ELF-1 (cell line): ENCODE data around the gene SLC8A1.
"Not testable (repeated sequence)": the region's sequence is repeated elsewhere in the genome, so short reads cannot be mapped to it uniquely, and the experiment has no call there.

Source experiments
- DNase-seq: peaks from one replicate; pipeline ENCODE4 v3.0.0-alpha.2; 2016; ENCODE audit warnings: low read depth, low spot score

The SLC8A1 gene

DNA sequence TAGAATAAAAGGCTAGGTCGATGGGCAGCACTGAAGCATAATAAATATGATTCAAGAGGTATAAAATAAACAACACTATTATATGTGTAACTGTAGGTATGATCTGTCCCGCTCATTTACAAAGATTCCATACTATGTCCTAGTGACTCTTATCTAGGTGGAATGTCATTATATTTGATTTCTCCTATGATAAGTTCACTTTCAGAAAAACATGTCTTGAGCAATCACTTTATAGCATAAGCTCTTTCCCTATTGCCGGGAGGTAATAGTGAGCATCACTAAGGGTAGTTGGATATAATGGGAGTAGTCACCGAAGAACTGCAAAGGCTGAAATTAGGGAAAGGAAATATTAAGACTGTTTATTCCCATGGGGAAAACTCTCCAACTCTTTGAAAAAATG, 342.5 kb downstream of the SLC8A1 start:
- no peak for DNase-seq

DNA sequence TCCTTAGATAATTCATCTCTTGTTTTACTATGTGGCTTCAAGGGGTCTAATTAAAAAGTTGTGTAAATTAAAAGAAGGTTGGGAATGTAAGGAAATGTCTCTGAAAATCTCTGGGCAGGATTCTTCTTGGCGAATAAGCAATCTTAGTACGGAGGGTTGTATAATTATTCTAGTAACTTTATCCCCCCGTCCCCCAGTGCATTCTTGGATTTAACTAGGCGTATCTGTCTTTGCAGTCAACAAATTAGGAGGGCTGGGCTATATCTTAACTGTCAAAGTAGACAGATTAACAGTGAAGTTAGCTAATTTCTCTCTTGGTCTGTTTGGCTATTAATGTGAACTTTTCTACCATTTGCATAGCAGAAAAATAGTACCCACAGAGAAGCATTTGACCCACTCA, 343.0 kb downstream of the SLC8A1 start:
- DNase-seq, result no peak

DNA sequence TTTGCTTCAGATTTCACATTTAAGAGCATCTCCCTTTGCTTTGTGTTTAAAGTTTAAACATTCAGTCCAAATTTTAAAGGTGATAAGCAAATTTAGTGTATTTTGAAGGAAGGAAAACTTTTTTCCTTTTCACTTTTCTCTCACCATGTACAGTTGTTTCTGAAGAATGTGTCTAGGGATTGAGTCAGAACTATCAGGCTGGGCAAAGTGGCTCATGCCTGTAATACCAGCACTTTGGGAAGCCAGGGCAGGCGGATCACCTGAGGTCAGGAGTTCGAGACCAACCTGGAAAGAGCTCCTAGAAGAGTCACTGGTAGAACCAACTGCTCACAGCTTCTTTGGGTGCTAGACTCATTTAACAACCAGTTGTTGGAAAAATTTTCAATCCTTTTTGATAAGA, 345.8 kb downstream of the SLC8A1 start:
- no peak for DNase-seq

DNA sequence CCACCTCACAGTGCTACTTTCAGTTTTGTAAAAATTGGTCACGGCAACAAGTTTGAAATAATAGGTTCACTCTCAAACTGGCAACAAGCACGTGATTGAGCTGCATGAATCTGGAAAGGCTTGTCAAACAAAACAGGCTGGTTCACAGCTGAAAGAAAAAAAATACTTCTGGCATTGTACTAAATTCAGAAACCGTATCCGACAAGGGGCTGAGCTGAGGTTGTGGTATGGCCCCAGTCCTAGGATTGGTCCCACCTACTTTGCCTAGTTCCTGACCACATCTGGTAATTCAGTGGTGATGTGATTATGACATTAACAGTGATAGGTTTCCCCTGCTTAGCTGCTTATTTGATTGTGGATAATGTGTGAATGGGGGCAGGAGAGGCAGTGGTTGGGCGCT, 346.3 kb downstream of the SLC8A1 start:
- no peak for DNase-seq

DNA sequence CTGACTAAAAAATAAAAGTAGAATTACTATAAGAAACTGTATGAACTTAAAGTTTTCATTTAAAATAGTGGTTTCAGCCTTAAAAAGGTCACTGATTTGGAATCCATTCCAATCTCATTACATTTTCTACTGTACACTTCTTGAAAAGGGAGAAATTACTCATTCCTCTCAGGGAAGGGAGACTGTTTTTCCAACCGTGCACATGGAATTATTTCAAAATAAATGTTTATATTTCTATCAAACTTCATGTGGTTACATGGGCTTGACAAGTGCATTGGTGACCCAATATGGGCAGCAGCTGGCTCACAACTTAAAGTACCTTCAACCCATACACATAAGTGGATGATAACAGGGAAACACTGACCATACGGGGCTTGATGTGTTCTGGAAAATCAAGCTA, 348.3 kb downstream of the SLC8A1 start:
- no peak for DNase-seq

DNA sequence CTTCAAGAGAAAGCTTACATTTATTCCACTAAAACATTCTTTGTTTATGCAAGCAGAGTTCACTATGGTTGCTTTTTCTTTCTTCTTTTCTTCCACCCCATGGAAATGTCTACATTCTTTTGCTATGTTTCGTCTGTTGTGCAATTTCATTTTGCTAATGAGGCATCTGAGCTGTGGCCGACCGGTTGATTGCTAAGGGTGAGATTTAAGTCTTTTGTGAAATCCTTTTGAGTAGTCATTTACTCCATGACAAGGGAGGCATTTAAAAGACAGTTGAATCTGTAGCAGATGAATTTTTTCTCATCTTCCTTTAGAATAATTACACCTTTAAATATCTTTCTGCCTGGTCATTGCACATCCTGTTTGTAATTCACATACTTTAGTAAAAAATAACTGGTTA, 348.7 kb downstream of the SLC8A1 start:
- no peak for DNase-seq

DNA sequence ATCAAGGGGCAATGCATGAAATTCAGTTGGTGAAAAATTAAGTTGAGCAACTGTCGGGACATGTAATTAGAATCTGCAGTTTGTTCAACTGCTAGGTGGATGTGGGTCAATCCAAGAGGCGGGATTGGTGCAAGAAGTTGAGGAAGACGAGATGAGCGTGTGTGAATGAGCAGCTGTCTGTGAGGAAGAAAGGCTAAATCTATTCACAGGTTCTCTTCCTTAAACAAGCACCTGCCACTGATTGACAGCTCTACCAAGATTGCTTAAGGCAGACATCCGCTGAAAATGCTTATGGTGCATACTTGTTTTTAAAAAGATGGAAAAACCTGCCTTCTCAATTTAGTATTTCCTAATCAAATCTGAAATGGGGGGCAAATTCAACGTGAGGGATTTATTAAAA, 349.4 kb downstream of the SLC8A1 start:
- DNase-seq, result no peak

DNA sequence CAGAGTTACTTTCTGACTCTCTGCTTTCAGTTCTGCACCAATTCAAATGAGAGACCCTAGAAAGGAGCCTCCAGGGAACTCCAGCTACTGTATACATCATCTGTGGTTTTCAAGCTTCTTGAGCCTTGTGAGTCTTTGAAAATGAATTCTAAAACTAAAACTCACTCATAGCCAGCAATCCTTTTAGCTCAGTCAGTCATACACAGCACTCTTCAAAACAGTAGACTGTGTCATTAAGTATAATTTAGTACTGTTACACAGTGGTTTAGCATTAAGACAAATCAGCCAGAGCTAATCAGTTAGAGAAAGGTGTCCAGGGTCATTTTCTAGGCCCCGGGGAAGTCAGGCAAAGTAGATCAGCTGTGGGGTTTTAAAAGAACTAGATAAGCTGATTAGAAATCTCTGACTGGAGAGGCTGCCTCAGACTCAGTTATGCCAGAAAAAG, 350.7 kb downstream of the SLC8A1 start:
- DNase-seq, result no peak

DNA sequence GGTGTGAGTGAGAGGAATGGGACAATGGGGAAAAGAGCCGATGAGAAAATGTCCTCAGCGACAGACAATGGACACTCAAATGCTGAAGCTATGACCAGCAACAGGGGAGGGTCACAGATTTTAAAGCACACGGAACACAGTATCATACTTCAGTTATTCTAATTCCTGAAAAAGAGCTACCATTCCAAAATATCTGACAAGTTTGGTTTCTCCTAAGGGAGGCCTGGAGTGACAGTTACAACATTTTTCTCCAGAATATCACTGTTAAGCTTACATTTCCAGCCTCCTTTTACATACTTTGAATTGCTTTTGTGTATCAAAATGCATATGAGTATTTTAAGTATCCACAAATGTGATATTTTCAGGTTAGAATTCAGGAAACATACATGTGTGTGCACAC, 351.2 kb downstream of the SLC8A1 start:
- DNase-seq, result no peak

DNA sequence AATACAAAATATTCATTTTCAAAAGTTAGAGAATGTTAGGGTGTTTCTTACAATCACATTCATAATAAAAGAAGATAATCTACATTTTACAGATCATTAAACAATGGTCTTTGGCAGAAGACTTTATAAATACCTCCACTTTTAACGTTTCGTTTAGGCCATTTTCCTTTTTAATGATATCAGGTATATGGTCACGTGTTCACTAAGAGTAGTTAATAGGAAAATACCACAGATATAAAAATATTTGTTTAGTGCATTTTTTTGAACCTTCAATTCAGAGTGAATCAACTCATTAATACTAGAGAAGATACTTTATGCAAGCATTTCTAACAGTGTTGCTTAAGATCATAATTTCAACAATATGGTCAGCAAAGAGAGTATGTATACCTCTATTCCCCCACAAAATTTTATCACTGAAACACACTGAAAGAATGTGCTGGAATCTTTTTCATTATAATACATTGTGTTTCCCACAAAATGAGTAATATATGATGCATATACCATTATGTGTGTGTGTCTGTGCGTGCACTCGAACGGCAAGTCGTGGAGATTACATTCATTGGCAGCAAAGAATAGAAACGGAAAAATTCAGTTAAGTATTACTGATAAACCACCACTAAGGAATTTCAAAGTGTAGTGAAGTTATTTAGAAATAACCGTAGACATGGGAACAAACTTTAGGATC, 353.0 kb downstream of the SLC8A1 start:
- DNase-seq, result no peak

DNA sequence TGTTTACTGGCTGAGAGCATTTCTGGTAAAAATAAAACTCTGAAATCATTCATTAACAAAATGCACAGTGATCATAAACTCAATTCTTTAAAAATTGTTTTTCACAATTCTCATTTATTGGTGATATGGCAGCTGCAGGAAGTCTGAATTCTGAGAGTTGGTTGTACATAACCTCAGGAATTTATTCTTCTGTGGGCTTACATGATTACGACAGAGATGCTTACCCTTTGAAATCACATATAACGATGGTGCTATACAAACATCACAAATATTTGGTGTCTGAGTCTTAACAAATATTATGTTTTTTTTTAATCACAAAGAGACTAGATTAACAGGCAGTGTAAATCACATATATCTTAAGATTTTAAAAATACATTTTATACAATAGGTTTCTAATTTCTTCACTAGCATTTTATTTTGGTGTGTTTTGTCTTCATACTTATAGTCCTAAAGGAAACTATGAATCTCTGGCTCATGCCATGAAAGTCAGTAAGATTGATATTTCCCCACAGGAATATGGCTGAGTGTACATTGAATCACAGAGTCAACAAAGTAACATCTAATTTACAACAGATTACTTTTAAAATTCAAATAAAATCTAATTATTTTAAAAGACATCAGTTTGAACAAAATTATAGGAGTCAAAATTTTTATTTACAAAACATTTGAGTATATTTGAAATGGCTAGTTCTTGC, 354.1 kb downstream of the SLC8A1 start:
- no peak for DNase-seq

DNA sequence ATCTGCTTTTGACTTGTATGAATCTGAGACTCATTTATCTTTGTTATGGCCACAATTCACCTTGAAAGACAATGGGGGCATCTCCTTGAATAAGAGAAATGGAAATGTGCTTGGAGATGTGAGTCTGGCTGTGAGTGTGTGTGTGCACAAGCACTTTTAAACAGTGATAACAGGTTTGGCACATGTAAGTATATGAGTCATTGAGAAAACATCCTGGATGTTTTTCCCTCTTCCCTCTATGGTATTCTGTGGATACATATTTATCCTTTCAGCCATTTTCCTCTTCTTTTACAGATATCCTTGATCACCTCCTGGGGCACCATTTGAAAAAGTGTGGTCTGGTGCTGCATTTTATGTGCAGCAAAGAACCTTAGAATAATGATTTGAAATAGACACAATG, 355.5 kb downstream of the SLC8A1 start:
- no peak for DNase-seq

DNA sequence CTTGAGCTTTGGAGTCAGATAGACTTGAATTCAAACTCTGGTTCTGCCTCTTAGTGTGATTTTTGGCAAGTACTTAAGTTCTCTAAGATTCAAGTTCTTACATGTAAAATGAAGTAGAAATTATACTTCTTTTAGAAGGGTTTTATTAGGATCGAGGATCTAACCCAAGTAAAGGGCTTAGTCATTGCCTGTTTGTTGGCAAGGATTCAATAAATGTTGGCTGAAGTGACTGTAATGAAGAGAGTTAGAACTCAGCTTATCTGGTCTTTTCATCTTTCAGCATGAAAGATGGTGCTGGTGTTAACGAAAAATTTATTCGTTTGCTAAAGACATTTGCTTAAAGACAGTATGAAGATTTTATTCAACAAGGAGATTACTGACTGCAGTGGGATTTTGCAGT, 356.9 kb downstream of the SLC8A1 start:
- DNase-seq, result no peak

DNA sequence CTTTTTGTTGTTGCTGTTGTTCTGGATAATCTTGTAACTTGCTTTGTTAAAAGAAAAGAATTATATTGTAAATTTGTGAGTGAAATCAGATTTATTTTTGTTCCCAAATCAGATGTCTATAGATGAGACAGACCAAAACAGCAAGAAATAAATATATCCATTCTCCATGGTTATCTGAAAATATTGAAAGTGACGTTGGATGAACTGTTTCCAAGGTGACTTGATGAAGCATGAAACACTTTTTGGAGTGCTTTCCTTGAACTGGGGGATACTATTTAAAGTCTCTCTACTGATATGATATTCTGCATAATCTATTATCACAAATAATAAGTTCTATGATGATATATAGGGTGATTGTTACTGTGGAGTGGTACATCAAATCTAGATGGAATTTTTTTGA, 357.4 kb downstream of the SLC8A1 start:
- DNase-seq, result no peak

DNA sequence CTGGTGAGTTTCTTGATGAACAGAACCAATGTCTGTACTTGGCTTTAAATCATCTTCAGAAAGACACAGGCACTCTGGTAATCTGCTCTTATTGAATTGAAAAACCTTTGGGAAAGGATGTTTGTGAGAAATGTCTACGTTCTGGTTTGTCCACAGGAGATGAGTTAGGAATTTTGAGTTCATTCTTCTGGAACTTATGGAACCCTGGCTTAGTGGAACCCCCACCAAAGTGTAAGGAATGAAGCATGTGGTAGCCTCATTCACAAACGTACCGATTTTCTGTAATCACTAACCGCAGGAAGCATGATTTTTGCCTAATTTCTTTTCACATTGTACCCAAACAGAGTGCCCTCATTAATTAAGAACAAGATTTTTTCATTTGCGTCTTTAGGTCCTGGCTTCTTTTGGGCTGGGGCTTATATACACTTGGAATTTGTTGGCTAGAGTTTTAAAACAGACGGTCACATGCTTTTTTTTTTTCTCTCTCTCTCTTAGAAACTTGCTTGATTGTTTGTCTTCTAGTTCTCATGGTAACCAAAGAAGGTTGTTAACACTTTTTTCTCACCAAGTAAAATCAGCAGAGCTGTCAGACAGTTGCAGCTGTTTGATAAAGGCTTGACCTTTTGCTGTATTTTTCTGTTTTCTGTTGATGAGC, 358.7 kb downstream of the SLC8A1 start:
- DNase-seq, result no peak

DNA sequence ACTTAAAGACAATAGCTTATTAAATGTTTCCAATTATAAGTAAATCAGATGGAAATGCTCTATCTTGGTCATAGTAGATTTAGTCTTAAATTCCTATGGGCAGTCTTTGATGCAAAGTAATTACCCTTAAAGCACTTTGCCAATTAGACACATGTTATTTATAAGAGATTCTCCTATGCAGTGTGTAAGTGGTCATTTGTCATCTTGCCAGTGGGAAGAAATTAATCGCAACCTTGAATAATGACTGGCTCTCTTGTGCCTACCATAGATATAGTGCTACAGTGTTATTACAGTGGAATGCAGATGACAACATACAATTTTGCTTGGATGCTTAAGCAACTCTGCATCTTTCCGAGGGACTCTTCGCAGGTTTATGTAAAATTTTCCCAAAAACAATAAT, 361.8 kb downstream of the SLC8A1 start:
- DNase-seq, result no peak

DNA sequence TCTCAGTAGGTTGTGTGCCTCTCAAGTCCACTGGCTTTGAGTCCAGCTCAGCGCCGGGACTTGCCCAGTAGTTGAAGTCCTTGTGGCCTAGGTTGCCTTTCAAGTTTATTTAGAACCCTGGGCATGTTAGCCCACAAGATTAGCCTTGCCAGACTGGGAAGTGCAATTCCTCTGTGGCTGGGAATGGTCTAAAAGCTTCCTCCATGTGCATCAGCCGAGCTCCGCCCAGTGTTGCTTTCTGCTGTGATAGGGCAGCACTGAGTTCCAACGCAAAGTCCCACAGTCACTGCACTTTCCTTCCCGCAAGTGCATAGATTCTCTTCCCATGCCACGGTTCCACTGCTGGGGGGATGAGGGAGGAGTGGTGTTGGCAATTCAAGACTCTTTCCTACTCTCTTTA, 364.0 kb downstream of the SLC8A1 start:
- no peak for DNase-seq

DNA sequence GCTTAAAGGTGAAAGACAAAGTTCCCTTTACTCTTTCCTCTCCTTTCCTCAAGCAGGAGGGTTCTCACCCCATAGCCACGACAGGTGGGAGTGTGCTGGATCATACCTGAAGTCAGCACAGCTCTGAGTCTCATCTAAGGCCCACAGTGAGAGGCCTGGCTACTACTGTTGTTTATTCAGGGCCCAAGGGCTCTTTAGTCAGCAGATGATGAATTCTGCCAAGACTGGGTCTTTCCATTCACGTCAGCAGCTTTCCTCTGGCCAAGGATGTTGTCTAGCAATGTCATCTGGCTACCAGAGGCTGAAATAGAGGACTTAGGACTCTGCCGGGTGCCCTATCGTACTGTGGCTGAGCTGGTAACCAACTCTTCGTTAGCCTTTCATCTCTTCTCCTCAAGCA, 364.5 kb downstream of the SLC8A1 start:
- no peak for DNase-seq

DNA sequence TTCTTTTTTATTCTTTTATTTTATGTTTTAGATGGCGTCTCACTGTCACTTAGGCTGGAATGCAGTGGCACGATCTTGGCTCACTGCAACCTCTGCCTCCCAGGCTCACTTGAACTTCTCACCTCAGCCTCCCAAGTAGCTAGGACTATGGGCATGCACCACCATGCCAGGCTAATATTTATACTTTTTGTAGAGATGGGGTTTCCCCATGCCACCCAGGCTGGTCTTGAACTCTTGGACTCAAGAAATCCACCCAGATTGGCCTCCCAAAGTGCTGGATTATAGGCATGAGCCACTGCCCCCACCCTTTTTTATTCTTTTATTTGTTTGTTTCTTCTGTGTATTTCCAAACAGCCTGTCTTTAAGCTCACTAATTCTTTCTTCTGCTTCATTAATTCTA, 366.1 kb downstream of the SLC8A1 start:
- DNase-seq, result no peak

DNA sequence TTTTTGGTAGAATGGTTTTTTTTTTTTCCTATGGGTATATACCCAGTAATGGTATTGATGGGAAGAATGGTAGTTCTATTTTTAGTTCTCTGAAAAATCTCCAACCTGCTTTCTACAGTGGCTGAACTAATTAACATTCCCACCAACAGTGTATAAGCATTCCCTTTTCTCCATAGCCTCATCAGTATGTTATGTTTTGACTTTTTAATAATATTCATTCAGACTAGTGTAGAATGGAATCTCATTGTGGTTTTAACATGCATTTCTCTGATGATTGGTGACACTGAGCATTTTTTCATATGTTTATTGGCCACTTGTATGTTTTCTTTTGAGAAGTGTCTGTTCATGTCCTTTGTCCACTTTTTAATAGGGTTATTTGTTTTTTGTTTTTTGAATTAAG, 378.6 kb downstream of the SLC8A1 start:
- not testable (repeated sequence) for DNase-seq

DNA sequence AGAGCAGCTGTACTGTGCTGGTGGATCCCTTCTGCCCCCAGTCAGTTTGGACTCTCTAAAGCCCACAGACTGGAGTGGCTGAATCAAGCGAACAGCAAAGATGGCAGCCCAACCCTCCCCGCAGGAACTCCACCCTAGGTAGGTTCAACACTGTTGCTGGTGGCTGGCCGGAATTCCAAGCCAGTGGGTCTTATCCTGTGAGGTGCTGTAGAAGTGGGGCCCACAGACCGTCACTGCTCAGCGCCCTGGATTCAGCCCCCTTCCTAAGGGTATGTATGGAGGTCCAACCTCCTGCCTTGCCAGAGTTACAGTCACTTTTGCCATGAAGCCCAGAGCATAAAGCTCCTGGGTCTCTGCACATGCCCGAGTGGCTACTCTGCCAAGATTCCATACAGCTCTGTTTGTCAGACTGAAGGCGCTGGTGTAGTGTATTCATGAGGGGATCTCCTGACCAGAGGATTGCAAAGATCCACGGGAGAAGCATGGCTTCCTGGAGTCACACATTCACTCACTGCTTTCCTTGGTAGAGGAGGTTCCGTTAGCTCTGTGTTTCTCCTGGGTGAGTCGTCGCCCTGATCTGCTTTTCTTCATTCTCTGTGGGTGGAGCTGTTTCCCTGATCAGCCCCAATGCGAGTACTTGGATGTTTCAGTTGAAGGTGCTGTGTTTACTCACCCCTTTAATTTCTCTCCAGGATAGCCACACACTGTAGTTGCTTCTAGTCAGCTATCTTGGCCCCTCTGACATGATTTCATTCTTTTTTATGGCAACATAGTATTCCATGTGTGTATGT, 379.3 kb downstream of the SLC8A1 start:
- DNase-seq, result no peak

DNA sequence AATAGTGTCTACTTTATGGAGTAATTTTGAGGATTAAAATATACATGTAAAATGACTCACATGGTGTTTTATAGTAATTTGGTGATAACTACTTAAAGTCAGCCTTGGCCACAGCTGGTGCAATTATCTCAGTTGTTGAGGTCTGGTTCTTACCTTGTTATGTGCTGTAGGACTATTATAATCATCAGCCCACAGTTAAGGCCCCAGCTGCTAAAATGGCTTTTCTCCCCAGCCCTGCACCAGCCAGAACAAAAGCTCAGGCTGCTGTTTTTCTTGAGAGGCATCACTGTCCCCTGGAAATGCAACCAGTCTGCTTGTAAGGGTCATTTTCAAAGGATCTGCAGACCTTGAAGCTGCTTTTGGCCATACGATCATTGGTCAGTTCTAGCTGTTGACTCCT, 389.5 kb downstream of the SLC8A1 start:
- no peak for DNase-seq
